H4 (cell line): ENCODE data around the gene PCDHA9. TPM values are rescaled to one million over a fixed set of nuclear protein-coding genes. Genes with fewer than 3 reads are reported as not detected.
"Not testable (repeated sequence)": the region's sequence is repeated elsewhere in the genome, so short reads cannot be mapped to it uniquely, and the experiment has no call there.

Experiments
- DNase-seq: peaks from one replicate; pipeline ENCODE4 v3.0.0-alpha.2; 2015; ENCODE audit warnings: low spot score
- total RNA-seq: library from RNA; depleted of rRNA; stranded (reverse); fragments of >200 nt; shearing (Covaris generic); gene quantifications from 2 replicates; pipeline ENCODE4 v1.2.3, GENCODE V29; 2014

The PCDHA9 gene
- total RNA-seq, 1 experiment from 2014 or later: 0.08 TPM

DNA sequence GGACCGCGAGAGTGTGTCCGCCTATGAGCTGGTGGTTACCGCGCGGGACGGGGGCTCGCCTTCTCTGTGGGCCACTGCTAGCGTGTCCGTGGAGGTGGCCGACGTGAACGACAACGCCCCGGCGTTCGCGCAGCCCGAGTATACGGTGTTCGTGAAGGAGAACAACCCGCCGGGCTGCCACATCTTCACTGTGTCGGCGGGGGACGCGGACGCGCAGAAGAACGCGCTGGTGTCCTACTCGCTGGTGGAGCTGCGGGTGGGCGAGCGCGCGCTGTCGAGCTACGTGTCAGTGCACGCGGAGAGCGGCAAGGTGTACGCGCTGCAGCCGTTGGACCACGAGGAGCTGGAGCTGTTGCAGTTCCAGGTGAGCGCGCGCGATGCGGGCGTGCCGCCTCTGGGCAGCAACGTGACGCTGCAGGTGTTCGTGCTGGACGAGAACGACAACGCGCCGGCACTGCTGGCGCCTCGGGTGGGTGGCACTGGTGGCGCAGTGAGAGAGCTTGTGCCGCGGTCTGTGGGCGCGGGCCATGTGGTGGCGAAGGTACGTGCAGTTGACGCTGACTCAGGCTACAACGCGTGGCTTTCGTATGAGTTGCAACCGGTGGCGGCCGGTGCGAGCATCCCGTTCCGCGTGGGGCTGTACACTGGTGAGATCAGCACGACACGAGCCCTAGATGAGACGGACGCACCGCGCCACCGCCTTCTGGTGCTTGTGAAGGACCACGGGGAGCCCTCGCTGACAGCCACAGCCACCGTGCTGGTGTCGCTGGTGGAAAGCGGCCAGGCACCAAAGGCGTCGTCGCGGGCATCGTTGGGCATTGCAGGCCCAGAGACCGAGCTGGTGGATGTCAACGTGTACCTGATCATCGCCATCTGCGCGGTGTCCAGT is 12.3 kb upstream of the PCDHA9 start:
- no peak for DNase-seq

DNA sequence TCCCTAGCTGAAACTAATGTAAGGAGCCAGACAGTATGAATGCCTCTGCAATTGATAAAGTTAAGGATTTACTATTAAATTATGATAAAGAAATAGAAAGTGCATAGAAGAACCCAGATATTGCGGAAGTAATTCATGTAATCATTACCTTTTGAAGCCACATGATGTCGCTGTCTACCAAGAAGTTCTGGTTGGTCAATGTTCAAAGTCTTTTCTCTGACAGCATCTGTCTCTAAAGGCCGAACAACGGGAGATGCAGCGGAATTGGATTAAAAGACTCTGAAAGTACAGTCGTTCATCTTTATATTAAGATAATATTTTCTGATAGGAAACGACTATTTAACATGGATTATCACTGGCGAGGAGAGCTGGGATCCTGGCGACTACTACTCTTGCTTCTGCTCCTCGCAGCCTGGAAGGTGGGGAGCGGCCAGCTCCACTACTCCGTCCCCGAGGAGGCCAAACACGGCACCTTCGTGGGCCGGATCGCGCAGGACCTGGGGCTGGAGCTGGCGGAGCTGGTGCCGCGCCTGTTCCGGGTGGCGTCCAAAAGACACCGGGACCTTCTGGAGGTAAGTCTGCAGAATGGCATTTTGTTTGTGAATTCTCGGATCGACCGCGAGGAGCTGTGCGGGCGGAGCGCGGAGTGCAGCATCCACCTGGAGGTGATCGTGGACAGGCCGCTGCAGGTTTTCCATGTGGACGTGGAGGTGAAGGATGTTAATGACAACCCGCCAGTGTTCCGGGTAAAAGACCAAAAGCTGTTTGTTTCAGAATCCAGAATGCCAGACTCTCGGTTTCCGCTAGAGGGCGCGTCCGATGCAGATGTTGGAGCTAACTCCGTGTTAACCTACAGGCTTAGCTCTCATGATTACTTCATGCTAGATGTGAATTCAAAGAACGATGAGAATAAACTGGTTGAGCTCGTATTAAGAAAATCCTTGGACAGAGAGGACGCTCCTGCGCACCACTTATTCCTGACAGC is 6.9 kb upstream of the PCDHA9 start, which contains the start of gene PCDHA8:
Gene PCDHA8, plus strand, starts transcription at position 210 of the 985 bp plus-strand sequence. Its CDS starts 135 bp downstream, at position 345.
- peak; percentile 19 for DNase-seq

DNA sequence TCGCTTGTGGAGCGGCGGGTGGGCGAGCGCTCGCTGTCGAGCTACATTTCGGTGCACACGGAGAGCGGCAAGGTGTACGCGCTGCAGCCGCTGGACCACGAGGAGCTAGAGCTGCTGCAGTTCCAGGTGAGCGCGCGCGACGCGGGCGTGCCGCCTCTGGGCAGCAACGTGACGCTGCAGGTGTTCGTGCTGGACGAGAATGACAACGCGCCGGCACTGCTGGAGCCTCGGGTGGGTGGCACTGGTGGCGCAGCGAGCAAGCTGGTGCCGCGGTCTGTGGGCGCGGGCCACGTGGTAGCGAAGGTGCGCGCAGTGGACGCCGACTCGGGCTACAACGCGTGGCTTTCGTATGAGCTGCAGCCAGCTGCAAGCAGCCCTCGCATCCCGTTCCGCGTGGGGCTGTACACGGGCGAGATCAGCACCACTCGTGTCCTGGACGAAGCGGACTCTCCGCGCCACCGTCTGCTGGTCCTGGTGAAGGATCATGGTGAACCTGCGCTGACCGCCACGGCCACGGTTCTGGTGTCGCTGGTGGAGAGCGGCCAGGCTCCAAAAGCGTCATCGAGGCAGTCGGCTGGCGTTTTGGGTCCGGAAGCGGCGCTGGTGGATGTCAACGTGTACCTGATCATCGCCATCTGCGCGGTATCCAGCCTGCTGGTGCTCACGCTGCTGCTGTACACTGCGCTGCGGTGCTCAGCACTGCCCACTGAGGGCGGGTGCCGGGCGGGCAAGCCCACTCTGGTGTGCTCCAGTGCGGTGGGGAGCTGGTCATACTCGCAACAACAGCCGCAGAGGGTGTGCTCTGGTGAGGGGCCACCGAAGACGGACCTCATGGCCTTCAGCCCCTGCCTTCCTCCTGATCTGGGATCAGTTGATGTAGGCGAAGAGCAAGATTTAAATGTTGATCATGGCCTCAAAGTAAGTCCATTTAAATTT is 5.1 kb upstream of the PCDHA9 start:
- DNase-seq: no peak

DNA sequence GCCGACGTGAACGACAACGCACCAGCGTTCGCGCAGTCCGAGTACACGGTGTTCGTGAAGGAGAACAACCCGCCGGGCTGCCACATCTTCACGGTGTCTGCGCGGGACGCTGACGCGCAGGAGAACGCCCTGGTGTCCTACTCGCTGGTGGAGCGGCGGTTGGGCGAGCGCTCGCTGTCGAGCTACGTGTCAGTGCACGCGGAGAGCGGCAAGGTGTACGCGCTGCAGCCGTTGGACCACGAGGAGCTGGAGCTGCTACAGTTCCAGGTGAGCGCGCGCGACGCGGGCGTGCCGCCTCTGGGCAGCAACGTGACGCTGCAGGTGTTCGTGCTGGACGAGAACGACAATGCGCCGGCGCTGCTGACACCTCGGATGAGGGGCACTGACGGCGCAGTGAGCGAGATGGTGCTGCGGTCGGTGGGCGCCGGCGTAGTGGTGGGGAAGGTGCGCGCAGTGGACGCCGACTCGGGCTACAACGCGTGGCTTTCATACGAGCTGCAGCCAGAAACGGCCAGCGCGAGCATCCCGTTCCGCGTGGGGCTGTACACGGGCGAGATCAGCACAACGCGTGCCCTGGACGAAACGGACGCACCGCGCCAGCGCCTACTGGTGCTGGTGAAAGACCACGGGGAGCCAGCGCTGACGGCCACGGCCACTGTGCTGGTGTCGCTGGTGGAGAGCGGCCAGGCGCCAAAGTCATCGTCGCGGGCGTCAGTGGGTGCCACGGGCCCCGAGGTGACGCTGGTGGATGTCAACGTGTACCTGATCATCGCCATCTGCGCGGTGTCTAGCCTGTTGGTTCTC is 1.9 kb downstream of the PCDHA9 start:
- DNase-seq: not testable (repeated sequence)

DNA sequence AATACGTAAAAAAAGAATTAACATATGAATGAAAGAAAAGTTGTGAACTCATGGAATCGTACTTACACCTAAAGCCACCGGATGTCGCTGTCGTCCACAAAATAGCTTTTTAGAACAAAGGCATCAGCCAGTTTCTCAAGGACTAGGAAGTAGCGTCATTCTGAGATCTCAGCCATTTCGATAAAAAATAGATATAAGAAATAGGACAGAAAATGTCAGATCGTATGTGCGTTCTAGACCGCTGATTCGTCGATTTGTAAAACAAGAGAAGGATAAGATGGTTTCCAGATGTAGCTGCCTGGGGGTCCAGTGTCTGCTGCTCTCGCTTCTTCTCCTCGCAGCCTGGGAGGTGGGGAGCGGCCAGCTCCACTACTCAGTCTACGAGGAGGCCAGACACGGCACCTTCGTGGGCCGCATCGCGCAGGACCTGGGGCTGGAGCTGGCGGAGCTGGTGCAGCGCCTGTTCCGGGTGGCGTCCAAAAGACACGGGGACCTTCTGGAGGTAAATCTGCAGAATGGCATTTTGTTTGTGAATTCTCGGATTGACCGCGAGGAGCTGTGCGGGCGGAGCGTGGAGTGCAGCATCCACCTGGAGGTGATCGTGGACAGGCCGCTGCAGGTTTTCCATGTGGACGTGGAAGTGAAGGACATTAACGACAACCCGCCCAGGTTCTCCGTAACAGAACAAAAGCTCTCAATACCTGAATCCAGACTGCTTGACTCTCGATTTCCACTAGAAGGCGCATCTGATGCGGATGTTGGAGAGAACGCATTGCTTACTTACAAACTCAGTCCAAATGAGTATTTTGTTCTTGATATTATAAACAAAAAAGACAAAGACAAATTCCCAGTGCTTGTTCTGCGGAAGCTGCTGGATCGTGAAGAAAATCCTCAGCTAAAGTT is 7.8 kb downstream of the PCDHA9 start, which contains the start of gene PCDHA10:
Gene PCDHA10, plus strand, starts transcription at position 126 of the 903 bp plus-strand sequence. Its CDS starts 152 bp downstream, at position 278.
- DNase-seq: no peak

DNA sequence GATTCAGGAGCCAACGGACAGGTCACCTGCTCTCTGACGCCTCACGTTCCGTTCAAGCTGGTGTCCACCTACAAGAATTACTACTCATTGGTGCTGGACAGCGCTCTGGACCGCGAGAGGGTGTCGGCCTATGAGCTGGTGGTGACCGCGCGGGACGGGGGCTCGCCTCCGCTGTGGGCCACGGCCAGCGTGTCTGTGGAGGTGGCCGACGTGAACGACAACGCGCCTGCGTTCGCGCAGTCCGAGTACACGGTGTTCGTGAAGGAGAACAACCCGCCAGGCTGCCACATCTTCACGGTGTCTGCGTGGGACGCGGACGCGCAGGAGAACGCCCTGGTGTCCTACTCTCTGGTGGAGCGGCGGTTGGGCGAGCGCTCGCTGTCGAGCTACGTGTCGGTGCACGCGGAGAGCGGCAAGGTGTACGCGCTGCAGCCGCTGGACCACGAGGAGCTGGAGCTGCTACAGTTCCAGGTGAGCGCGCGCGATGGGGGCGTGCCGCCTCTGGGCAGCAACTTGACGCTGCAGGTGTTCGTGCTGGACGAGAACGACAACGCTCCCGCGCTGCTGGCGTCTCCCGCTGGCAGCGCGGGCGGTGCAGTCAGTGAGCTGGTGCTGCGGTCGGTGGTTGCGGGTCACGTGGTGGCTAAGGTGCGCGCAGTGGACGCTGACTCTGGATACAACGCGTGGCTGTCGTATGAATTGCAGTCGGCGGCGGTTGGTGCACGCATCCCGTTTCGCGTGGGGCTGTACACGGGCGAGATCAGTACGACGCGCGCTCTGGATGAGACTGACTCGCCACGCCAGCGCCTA is 9.2 kb downstream of the PCDHA9 start:
- DNase-seq: no peak

DNA sequence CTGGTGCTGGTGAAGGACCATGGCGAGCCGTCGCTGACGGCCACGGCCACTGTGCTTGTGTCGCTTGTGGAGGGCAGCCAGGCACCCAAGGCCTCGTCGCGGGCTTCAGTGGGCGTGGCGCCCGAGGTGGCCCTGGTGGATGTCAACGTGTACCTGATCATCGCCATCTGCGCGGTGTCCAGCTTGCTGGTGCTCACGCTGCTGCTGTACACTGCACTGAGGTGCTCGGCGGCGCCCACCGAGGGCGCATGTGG is 9.7 kb downstream of the PCDHA9 start:
- DNase-seq: no peak

DNA sequence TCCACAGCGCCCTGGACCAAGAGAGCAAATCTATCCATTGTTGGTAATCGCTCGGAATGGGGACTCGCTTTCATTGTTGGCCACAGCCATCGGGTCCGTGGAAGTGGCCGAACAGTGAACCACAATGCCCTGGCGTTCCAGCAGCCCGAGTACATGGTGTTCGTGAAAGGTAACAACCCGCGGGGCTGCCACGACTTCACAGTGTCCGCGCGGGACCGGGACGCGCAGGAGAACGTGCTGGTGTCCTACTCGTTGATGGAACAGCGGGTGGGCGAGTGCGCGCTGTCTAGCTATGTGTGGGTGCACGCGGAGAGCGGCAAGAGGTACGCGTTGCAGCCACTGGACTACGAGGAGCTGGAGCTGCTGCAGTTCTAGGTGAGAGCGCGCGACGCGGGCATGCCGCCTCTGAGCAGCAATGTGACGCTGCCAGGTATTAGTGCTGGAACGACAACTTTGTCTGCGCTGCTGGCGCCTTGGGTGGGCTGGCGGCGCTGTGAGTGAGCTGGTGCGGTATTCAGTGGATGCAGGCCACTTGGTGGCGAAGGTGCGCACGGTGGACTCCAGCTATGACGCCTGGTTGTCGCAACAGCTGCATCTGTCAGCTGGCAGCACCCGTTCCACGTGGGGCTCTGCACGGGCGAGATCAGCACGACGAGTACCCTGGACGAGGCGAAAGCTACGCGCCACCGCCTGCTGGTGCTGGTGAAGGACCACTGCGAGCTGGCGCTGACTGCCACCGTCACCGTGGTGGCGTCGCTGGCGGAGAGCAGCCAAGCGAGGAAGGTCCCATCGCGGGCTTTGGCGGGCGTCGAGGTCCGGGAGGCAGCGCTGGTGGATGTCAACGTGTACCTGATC is 14.5 kb downstream of the PCDHA9 start:
- DNase-seq: no peak

DNA sequence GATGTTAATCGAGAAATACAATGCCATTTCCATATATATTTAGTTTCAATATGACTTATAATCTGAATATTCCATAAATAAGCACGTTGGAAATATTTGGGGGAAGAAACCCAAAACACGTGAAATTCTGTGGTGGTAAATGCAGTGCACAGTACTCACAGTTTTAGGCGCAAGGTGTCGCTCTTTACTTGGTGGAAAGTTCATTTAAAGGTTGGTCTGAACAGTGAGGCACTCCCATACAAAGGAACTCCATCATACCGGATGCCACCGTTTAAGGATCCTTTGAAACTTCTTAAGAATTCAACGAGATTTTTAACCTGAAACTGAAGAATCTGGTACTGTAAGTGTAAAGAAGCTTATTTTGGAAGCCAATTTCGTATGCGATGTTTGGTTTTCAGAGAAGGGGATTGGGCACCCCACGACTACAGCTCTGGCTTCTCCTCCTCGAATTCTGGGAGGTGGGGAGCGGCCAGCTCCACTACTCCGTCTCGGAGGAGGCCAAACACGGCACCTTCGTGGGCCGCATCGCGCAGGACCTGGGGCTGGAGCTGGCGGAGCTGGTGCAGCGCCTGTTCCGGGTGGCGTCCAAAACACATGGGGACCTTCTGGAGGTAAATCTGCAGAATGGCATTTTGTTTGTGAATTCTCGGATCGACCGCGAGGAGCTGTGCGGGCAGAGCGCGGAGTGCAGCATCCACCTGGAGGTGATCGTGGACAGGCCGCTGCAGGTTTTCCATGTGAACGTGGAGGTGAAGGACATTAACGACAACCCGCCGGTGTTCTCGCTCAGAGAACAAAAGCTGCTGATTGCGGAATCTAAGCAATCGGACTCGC is 20.8 kb downstream of the PCDHA9 start, which contains the start of gene PCDHA11:
Gene PCDHA11, plus strand, starts transcription at position 237 of the 834 bp plus-strand sequence. Its CDS starts 147 bp downstream, at position 384.
- DNase-seq: peak; percentile 76

DNA sequence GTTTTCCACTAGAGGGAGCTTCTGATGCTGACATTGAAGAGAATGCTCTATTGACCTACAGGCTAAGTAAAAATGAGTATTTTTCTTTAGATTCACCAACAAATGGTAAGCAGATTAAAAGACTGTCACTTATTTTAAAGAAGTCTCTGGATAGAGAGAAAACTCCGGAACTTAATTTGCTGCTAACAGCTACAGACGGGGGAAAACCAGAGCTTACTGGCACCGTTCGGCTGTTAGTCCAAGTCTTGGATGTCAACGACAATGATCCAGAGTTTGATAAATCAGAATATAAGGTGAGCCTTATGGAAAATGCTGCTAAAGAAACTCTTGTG is 21.3 kb downstream of the PCDHA9 start:
- DNase-seq: peak; percentile 63

DNA sequence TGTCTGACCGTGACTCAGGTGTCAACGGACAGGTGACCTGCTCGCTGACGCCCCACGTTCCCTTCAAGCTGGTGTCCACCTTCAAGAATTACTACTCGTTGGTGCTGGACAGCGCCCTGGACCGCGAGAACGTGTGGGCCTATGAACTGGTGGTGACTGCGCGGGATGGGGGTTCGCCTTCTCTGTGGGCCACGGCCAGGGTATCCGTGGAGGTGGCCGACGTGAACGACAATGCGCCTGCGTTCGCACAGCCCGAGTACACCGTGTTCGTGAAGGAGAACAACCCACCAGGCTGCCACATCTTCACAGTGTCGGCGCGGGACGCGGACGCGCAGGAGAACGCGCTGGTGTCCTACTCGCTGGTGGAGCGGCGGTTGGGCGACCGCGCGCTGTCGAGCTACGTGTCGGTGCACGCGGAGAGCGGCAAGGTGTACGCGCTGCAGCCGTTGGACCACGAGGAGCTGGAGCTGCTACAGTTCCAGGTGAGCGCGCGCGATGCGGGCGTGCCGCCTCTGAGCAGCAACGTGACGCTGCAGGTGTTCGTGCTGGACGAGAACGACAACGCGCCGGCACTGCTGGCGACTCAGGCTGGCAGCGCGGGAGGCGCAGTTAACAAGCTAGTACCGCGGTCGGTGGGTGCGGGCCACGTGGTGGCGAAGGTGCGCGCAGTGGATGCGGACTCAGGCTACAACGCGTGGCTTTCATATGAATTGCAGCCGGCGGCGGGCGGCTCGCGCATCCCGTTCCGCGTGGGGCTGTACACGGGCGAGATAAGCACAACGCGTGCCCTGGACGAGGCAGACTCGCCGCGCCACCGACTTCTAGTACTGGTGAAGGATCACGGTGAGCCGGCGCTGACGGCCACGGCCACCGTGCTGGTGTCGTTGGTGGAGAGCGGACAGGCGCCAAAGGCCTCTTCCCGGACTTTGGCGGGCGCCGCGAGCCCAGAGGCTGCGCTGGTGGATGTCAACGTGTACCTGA is 22.3 kb downstream of the PCDHA9 start:
- no peak for DNase-seq

DNA sequence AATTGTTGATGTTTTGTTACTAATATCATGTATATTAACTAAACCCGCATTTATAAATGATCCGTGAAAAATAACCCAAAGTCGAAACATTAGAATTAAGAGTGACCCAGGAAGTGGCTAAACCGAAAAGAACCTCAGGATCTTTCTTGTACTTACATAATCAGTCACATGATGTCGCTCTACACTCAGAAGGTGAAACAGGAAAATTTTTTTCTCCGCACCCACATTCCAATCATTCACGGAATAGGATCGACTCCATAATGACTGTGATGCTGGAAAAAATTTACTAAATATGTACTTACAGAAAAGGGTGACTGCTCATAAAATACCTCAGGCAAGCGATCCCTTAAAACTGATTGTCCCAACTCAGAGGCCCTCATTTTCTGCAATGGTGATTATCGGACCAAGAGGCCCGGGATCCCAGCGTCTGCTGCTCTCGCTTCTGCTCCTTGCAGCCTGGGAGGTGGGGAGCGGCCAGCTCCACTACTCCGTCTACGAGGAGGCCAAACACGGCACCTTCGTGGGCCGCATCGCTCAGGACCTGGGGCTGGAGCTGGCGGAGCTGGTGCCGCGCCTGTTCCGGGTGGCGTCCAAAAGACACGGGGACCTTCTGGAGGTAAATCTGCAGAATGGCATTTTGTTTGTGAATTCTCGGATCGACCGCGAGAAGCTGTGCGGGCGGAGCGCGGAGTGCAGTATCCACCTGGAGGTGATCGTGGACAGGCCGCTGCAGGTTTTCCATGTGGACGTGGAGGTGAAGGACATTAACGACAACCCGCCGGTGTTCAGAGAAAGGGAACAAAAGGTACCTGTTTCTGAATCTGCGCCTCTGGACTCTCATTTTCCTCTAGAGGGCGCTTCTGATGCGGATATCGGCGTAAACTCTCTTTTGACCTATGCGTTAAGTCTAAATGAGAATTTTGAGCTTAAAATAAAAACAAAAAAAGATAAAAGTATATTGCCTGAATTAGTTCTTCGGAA is 27.2 kb downstream of the PCDHA9 start, which contains the start of gene PCDHA12:
Gene PCDHA12, plus strand, starts transcription at position 224 of the 981 bp plus-strand sequence. Its CDS starts 165 bp downstream, at position 389.
- DNase-seq: no peak

DNA sequence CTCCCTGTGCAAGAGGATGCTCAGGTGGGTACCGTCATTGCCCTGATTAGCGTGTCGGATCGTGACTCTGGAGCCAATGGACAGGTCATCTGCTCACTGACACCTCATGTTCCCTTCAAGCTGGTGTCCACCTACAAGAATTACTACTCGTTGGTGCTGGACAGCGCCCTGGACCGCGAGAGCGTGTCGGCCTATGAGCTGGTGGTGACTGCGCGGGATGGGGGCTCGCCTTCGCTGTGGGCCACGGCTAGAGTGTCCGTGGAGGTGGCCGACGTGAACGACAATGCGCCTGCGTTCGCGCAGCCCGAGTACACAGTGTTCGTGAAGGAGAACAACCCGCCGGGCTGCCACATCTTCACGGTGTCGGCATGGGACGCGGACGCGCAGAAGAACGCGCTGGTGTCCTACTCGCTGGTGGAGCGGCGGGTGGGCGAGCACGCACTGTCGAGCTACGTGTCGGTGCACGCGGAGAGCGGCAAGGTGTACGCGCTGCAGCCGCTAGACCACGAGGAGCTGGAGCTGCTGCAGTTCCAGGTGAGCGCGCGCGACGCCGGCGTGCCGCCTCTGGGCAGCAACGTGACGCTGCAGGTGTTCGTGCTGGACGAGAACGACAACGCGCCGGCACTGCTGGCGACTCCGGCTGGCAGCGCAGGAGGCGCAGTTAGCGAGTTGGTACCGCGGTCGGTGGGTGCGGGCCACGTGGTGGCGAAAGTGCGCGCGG is 28.5 kb downstream of the PCDHA9 start:
- not testable (repeated sequence) for DNase-seq
